Measurements from ENCODE around the gene MND1.

The MND1 gene

GRCh38 chr4:153434190-153434589, 89.7 kb downstream of the MND1 start:
- Histone ChIP-seq H3K9me3 (ENCODE audit: severe bottlenecking) (no peaks in the 10 kb centered on the region), H3K4me3 (ENCODE audit: low read depth, low read length) (no peak overlapping the region), H3K36me3 (no peaks in the 10 kb centered on the region), H3K27me3 (ENCODE audit: insufficient read depth, low read depth, severe bottlenecking) (no peaks in the 10 kb centered on the region), H3K27ac (no peak overlapping the region)
- DNase-seq = no peak
- TF ChIP-seq, protein P1, sequence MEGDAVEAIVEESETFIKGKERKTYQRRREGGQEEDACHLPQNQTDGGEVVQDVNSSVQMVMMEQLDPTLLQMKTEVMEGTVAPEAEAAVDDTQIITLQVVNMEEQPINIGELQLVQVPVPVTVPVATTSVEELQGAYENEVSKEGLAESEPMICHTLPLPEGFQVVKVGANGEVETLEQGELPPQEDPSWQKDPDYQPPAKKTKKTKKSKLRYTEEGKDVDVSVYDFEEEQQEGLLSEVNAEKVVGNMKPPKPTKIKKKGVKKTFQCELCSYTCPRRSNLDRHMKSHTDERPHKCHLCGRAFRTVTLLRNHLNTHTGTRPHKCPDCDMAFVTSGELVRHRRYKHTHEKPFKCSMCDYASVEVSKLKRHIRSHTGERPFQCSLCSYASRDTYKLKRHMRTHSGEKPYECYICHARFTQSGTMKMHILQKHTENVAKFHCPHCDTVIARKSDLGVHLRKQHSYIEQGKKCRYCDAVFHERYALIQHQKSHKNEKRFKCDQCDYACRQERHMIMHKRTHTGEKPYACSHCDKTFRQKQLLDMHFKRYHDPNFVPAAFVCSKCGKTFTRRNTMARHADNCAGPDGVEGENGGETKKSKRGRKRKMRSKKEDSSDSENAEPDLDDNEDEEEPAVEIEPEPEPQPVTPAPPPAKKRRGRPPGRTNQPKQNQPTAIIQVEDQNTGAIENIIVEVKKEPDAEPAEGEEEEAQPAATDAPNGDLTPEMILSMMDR (IDR thresholded peaks at IDR 0.05; ENCODE audit: low read depth, low read length) = no peak

DNA sequence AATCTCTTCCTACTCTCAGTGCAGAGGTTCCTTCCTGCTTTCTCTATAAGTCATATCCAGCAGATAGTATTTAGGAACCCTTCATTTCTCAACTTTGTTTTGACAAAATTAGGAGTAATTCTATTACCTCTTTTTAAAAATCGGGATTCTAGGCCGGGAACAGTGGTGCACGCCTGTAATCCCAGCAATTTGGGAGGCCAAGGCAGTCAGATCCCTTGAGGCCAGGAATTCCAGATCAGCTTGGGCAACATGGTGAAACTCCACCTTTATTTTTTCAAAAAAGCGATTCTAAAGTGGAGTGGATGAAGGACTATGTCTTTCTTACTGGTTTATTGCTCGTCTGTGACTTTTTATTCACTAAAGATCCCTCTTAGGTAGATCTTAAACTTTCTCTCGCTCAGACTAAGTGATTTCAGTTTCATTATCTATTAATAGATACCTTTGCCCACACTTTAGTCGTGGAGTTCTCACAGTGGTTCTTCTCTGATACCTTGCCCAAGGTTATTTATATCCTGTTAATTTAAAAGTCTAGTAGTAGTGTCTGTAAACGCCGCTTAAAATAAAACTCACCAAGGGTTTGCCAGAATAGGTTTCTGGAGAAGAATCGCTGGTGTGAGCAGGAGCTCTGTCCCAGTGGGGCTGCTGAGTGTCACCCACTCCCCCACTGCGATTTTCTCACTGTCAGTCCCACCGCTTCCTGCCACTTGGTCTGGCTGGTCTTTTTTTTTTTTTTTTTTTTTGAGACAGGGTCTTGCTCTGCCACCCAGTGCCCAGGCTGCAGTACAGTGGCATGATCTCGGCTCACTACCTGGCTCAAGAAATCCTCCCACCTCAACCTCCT, 94.6 kb downstream of the MND1 start:
- no peaks in the 10 kb centered on the region for H3K27me3 ChIP-seq (ENCODE audit: insufficient read depth, low read depth, severe bottlenecking)
- H3K4me3 ChIP-seq (ENCODE audit: low read depth, low read length) = no peak overlapping the region
- H3K36me3 ChIP-seq = no peaks in the 10 kb centered on the region
- no peaks in the 10 kb centered on the region for H3K9me3 ChIP-seq (ENCODE audit: severe bottlenecking)
- H3K27ac ChIP-seq = no peak overlapping the region
- DNase-seq = no peak
- TF ChIP-seq, protein P1 (IDR thresholded peaks at IDR 0.05; ENCODE audit: low read depth, low read length) = no peak

- Histone ChIP-seq H3K4me3 (ENCODE audit: low read depth, low read length) (no peak overlapping the region), H3K9me3 (ENCODE audit: severe bottlenecking) (no peaks in the 10 kb centered on the region), H3K27me3 (ENCODE audit: insufficient read depth, low read depth, severe bottlenecking) (no peaks in the 10 kb centered on the region), H3K27ac (no peak overlapping the region), H3K36me3 (no peaks in the 10 kb centered on the region)
- no peak for DNase-seq
- TF ChIP-seq, protein P1 (IDR thresholded peaks at IDR 0.05; ENCODE audit: low read depth, low read length) = no peak
Observed at GRCh38 chr4:153439831-153440230, 95.3 kb downstream of the MND1 start.

- H3K27ac ChIP-seq = no peak overlapping the region
Observed at GRCh38 chr4:153440475-153440874, 96.0 kb downstream of the MND1 start.

DNA sequence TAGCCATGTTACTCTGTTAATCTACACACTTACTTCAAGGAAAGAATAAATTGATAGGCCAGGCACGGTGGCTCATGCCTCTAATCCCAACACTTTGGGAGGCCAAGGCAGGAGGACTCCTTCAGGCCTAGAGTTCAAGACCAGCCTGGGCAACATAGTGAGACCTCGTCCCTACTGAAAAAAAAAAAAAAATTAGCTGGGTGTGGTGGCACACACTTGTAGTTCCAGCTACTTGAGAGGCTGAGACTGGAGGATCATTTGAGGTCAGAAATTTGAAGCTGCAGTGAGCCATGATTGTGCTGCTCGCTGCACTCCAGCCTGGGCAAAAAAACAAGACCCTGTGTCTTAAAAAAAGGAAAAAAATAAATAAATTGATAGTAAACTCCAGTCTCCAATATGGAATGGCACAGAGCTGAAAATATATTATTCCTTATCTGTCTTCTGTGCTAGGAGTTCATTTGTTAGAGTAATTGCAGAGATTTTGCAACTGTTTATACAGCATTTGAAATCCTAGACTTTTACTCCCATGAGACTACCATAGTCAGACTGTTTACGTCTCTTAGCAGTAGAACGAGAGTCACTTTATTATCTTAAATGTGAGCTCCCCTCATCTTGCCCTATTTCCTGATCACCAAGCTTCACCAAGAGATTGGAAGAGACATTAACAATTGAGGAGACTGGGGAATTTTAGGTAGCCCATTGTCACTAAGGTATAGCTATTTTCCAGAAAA, 102.9 kb downstream of the MND1 start:
- Histone ChIP-seq H3K4me3 (ENCODE audit: low read depth, low read length) (no peak overlapping the region), H3K36me3 (no peaks in the 10 kb centered on the region), H3K27me3 (ENCODE audit: insufficient read depth, low read depth, severe bottlenecking) (no peaks in the 10 kb centered on the region), H3K9me3 (ENCODE audit: severe bottlenecking) (no peaks in the 10 kb centered on the region), H3K27ac (no peak overlapping the region)
- no peak for DNase-seq
- TF ChIP-seq, protein P1 (IDR thresholded peaks at IDR 0.05; ENCODE audit: low read depth, low read length) = no peak

More at GRCh38 chr4:153440475-153440874, 96.0 kb downstream of the MND1 start:
- no peaks in the 10 kb centered on the region for H3K27me3 ChIP-seq (ENCODE audit: insufficient read depth, low read depth, severe bottlenecking)
- DNase-seq = no peak
- H3K9me3 ChIP-seq (ENCODE audit: severe bottlenecking) = no peaks in the 10 kb centered on the region
- H3K4me3 ChIP-seq (ENCODE audit: low read depth, low read length) = no peak overlapping the region
- TF ChIP-seq, protein P1 (IDR thresholded peaks at IDR 0.05; ENCODE audit: low read depth, low read length) = no peak
- H3K36me3 ChIP-seq = no peaks in the 10 kb centered on the region

Measured in WERI-Rb-1 (cell line).